ENCODE data around the gene SULT2B1.

Gene SULT2B1

GRCh38 chr19:48510421-48511268 is 41.3 kb upstream of the SULT2B1 start:
- no peak overlapping the region for H3K4me3 ChIP-seq (ENCODE audit: low read depth, low read length)
- DNase-seq (ENCODE audit: low read depth) = peak; percentile 61
- TF ChIP-seq, protein P1, sequence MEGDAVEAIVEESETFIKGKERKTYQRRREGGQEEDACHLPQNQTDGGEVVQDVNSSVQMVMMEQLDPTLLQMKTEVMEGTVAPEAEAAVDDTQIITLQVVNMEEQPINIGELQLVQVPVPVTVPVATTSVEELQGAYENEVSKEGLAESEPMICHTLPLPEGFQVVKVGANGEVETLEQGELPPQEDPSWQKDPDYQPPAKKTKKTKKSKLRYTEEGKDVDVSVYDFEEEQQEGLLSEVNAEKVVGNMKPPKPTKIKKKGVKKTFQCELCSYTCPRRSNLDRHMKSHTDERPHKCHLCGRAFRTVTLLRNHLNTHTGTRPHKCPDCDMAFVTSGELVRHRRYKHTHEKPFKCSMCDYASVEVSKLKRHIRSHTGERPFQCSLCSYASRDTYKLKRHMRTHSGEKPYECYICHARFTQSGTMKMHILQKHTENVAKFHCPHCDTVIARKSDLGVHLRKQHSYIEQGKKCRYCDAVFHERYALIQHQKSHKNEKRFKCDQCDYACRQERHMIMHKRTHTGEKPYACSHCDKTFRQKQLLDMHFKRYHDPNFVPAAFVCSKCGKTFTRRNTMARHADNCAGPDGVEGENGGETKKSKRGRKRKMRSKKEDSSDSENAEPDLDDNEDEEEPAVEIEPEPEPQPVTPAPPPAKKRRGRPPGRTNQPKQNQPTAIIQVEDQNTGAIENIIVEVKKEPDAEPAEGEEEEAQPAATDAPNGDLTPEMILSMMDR (conservative IDR thresholded peaks at IDR 0.05; ENCODE audit: low read depth, low read length) = no peak

- DNase-seq (ENCODE audit: low read depth) = no peak
- no peak overlapping the region for H3K4me3 ChIP-seq (ENCODE audit: low read depth, low read length)
- TF ChIP-seq, protein P1 (conservative IDR thresholded peaks at IDR 0.05; ENCODE audit: low read depth, low read length) = no peak
Observed at GRCh38 chr19:48511321-48511731, 40.6 kb upstream of the SULT2B1 start.

GRCh38 chr19:48511800-48512503 is 40.0 kb upstream of the SULT2B1 start, which contains the start of gene LMTK3:
TSS of gene LMTK3 (minus strand) at chr19:48511835. CDS start at chr19:48511576, 259 bp downstream.
- no peak for DNase-seq (ENCODE audit: low read depth)
- TF ChIP-seq, protein P1 (conservative IDR thresholded peaks at IDR 0.05; ENCODE audit: low read depth, low read length) = no peak
- no peak within 1 kb of the TSS for H3K4me3 ChIP-seq (ENCODE audit: low read depth, low read length)

- TF ChIP-seq, protein P1 (conservative IDR thresholded peaks at IDR 0.05; ENCODE audit: low read depth, low read length) = no peak
- DNase-seq (ENCODE audit: low read depth) = no peak
- no peak overlapping the region for H3K4me3 ChIP-seq (ENCODE audit: low read depth, low read length)
Observed at GRCh38 chr19:48512504-48513288, 39.3 kb upstream of the SULT2B1 start.

GRCh38 chr19:48513289-48514122 is 38.5 kb upstream of the SULT2B1 start:
- H3K4me3 ChIP-seq (ENCODE audit: low read depth, low read length) = peak overlapping the region; percentile 63
- TF ChIP-seq, protein P1 (conservative IDR thresholded peaks at IDR 0.05; ENCODE audit: low read depth, low read length) = no peak
- peak; percentile 74 for DNase-seq (ENCODE audit: low read depth)

DNA sequence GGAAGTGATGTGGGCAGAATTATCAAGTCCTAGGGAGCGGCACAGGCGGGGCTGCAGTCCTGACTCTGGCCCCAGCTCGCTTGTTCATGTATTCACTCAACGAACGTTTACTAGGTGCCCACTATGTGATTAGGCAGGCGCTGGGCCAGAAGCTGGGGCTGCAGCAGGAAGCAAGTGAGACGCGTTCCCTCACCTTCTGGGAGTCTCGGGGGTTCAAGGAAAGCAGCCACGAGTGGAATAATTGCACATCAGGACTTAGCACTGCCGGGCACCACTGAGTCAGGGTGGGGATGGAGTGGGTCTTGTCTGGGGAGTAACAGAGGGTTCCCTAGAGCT is 37.9 kb upstream of the SULT2B1 start:
- no peak overlapping the region for H3K4me3 ChIP-seq (ENCODE audit: low read depth, low read length)
- TF ChIP-seq, protein P1 (conservative IDR thresholded peaks at IDR 0.05; ENCODE audit: low read depth, low read length) = no peak
- DNase-seq (ENCODE audit: low read depth) = no peak

Measured in choroid plexus epithelial cell (primary cell).